BJ (cell line): ENCODE measurements around the gene CPNE7. TPM values are rescaled to one million over a fixed set of nuclear protein-coding genes. Genes with fewer than 3 reads are reported as not detected.

Source experiments
- CTCF ChIA-PET: fragments of 350-600 bp; formaldehyde crosslinking; extraction: SDS; loops from one replicate; lab custom pipeline; 2021; ENCODE audit warnings: antibody characterized with exemption, inconsistent platforms; lab: Yijun Ruan, JAX
- POLR2A ChIA-PET: fragments of 300-600 bp; sonication (Branson Sonifier 250); formaldehyde crosslinking; extraction: SDS; loops from one replicate; lab custom pipeline; 2021; ENCODE audit warnings: antibody characterized with exemption; lab: Charles Lee
- DNase-seq: peaks from one replicate; pipeline ENCODE4 v3.0.0-alpha.2; 2011; ENCODE audit warnings: low read depth
- H3K27me3 ChIP-seq: 2 replicates; pipeline ENCODE4 v1.6.0; 2011; ENCODE audit warnings: low read length; ENCODE audit not compliant: control insufficient read depth, insufficient read depth
- H3K36me3 ChIP-seq: 2 replicates; pipeline ENCODE4 v1.5.1; 2011; ENCODE audit warnings: low read length; ENCODE audit not compliant: control insufficient read depth, insufficient read depth
- H3K4me3 ChIP-seq: 2 replicates; pipeline ENCODE4 v1.5.1; 2011; ENCODE audit warnings: low read depth, mild to moderate bottlenecking, control low read depth, low read length
- polyA plus RNA-seq: library from polyadenylated mRNA; depleted of rRNA; stranded (reverse); fragments of >200 nt; gene quantifications from 2 replicates; pipeline ENCODE4 v1.2.3, GENCODE V29; 2011
- TF ChIP-seq, protein P1 (sequence below): IDR thresholded peaks from 2 replicates; pipeline ENCODE4 v1.5.1; 2011; ENCODE audit warnings: low read depth, mild to moderate bottlenecking, control low read depth, inconsistent platforms, low read length, moderate library complexity; ENCODE audit not compliant: insufficient read depth

The CPNE7 gene
- polyA plus RNA-seq, 1 experiment, result 7.1 TPM

DNA sequence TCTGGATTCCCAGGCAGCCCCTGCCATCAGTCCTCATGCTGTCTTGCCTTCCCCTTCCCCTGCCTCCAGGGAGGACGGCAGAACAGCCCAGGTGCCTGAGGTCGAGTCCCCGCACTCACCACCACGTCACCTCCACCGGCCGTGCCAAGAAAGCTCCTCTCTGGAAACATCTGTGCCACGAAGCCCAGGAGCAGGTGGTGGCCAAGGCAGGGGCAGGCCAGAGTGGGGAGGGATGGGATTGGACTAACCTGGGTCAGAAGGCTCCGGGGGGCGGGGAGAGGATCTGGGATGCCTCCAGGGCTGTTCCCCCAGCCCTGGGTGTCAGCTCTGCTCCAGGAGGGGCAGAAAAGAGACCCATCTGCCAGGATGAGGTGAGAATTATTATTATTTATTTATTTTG is 30.4 kb downstream of the CPNE7 start:
- TF ChIP-seq, protein P1, sequence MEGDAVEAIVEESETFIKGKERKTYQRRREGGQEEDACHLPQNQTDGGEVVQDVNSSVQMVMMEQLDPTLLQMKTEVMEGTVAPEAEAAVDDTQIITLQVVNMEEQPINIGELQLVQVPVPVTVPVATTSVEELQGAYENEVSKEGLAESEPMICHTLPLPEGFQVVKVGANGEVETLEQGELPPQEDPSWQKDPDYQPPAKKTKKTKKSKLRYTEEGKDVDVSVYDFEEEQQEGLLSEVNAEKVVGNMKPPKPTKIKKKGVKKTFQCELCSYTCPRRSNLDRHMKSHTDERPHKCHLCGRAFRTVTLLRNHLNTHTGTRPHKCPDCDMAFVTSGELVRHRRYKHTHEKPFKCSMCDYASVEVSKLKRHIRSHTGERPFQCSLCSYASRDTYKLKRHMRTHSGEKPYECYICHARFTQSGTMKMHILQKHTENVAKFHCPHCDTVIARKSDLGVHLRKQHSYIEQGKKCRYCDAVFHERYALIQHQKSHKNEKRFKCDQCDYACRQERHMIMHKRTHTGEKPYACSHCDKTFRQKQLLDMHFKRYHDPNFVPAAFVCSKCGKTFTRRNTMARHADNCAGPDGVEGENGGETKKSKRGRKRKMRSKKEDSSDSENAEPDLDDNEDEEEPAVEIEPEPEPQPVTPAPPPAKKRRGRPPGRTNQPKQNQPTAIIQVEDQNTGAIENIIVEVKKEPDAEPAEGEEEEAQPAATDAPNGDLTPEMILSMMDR, result no peak
- DNase-seq, result no peak
- no peaks in the 10 kb centered on the region for H3K36me3 ChIP-seq
- POLR2A ChIA-PET, result no interaction called here
- CTCF ChIA-PET, result interaction anchor here (1.8 kb wide), 1 partner anchor 9 kb away, joined by 8 read pairs; no protein-coding TSS in a partner anchor
- no peaks in the 10 kb centered on the region for H3K27me3 ChIP-seq
- no peak overlapping the region for H3K4me3 ChIP-seq

DNA sequence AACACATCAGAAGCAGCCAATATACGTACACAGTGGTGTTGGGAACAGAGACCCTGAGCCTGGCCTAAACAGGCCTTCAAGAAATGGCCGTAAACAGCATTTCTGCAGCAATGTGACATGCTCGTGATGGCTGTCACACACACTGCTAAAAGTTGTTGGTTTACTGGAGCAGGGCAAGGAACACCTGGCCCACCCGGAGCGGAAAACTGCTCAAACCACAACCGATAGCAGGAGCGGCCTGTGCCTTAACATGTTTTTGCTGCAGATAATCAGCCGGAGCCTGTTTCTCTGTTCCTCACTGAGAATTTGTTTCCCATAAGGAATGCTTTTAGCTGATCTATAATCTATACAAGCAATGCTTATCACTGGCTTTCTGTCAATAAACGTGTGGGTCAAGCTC is 31.9 kb downstream of the CPNE7 start:
- no peak overlapping the region for H3K4me3 ChIP-seq
- TF ChIP-seq, protein P1, result no peak
- ChIA-PET POLR2A (no interaction called here), CTCF (interaction anchor here (1.8 kb wide), 1 partner anchor 8 kb away, joined by 8 read pairs; no protein-coding TSS in a partner anchor)
- H3K36me3 ChIP-seq, result no peaks in the 10 kb centered on the region
- H3K27me3 ChIP-seq, result no peaks in the 10 kb centered on the region
- no peak for DNase-seq

DNA sequence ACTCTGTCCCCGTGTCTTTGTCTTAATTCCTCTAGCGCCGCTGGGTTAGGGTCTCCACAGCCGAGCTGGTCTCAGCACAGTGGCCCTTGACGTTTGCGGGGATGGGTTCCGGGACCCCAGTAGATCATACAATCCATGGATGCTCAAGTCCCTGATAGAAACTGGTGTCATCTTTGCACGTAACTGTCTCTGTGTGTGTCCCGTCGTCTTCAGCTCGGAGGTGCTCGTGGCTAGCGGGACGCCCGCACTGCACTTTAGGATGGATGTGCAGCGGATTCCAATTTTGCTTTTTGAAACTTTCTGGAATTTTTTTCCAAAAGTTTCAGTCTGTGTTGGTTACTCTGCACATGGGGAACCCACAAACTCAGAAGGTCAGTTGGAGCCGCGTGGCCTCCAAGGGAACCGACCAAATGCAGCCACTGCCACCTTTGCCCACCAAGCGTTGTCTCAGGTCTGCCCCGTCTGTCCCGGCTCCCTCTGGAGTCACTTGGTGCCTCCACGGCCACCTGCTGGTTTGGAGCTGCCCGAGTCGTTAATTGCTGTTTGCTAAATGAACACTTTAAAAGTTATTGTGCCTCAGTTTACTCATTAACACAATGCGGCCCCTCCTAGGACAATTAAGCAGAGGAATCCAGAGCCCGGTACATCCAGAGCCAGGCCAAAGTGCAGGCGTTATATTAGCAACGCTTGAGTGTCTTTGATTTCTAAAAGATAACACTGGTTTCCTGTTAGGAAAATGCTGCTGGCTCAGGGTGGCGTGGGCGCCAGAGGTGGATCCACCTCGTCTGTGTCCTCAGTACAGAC is 32.6 kb downstream of the CPNE7 start:
- DNase-seq, result no peak
- Histone ChIP-seq H3K36me3 (no peaks in the 10 kb centered on the region), H3K4me3 (no peak overlapping the region), H3K27me3 (no peaks in the 10 kb centered on the region)
- POLR2A ChIA-PET, result no interaction called here
- CTCF ChIA-PET, result interaction anchor here (1.1 kb wide), 1 partner anchor 25 kb away, joined by 3 read pairs; no protein-coding TSS in a partner anchor
- TF ChIP-seq, protein P1, result no peak

DNA sequence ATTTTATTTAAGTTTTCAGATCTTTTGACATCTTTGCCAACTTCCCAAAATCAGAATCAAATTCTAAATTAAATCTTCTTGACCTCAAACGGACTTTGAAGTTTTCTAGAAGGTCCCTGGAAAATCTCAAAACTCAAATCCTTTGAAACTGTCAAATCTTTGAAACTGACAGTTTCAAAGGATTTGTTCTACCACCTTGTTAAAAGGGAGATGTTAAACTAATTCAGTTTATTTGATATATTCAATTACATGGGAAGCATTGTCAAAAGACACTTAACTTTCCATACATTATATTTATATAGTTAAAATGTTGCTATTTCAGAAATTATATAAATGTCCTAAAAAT is 34.5 kb downstream of the CPNE7 start:
- Histone ChIP-seq H3K4me3 (no peak overlapping the region), H3K27me3 (no peaks in the 10 kb centered on the region; the same call in 1 of the 2 replicates), H3K36me3 (no peaks in the 10 kb centered on the region)
- ChIA-PET CTCF (no interaction called here), POLR2A (no interaction called here)
- no peak for DNase-seq
- TF ChIP-seq, protein P1, result no peak

DNA sequence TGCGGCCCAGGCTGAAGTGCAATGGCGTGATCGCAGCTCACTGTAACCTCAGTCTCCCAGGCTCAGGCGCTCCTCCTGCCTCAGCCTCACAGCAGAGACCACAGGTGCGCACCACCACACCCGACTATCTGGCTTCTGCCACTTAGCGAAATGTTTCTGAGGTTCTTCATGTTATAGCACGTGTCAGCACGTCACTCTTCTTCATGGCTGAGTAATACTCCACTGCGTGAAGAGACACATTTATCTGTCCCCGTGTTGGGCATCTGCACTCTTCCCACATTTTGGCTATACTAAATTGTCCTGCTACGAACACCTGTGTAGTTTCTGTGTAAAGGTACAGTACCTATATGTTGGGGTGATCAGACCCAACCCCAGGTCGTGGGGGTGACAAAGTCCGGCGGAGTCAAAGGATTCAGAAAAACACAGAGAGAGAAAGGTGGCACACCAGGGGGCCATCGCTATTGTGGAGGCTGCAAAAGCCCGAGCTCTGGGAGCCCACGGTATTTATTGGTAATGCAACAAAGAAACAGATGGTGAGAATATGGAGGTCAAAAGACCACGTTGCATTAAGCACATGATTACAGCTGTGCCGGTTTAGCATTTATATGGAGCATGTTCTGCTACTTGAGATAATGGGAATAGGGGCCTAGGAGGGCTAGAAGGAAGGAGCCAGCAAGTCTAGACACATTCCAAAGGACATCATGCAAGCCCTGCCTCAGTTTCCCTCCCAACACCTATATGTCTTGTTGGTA is 37.0 kb downstream of the CPNE7 start:
- ChIA-PET POLR2A (no interaction called here), CTCF (interaction anchor here (1.2 kb wide), 1 partner anchor 37 kb away, joined by 4 read pairs; the partner anchor contains the start of gene CPNE7)
- Histone ChIP-seq H3K4me3 (no peak overlapping the region), H3K27me3 (no peaks in the 10 kb centered on the region; the same call in 1 of the 2 replicates), H3K36me3 (no peaks in the 10 kb centered on the region)
- TF ChIP-seq, protein P1, result no peak
- no peak for DNase-seq
